Common myeloid progenitor, CD34-positive (primary cell): ENCODE results near the gene CALM1.
A peak's percentile ranks its signal among the peaks of the same experiment; 100 is the strongest.

ENCODE experiments used
- CTCF ChIA-PET: fragments of 350-600 bp; sonication (Branson Sonifier 250); formaldehyde crosslinking; loops from one replicate; lab custom pipeline; 2021; ENCODE audit warnings: antibody characterized with exemption; lab: Charles Lee
- POLR2A ChIA-PET: fragments of 350-600 bp; sonication (Branson Sonifier 250); formaldehyde crosslinking; loops from one replicate; lab custom pipeline; 2021; ENCODE audit warnings: antibody characterized with exemption; lab: Charles Lee
- DNase-seq, 3 donors: peaks; one replicate each; pipeline versions ENCODE4 v3.0.0 to v3.0.0-alpha.2; 2013
- H3K27ac ChIP-seq, 2 experiments: 1 replicate in 1 of 2; 2 replicates in 1 of 2; pipeline ENCODE4 v1.7.0; 2013; ENCODE audit warnings: inconsistent platforms in 2 of 2, low read length in 2 of 2, mild to moderate bottlenecking in 2 of 2, low read depth in 1 of 2, moderate library complexity in 1 of 2; ENCODE audit not compliant: severe bottlenecking in 2 of 2, insufficient read depth in 1 of 2, poor library complexity in 1 of 2
- H3K27me3 ChIP-seq, 5 experiments: replicated peaks in 2 of 5; 1 replicate in 3 of 5; 2 replicates in 2 of 5; pipeline versions ENCODE4 v1.6.1 to v1.7.0; 2013; ENCODE audit warnings: low read length in 4 of 5, mild to moderate bottlenecking in 2 of 5, moderate library complexity in 2 of 5, inconsistent platforms in 1 of 5; ENCODE audit not compliant: insufficient read depth in 5 of 5, control insufficient read depth in 4 of 5
- H3K36me3 ChIP-seq, 4 experiments: 1 replicate in 2 of 4; 2 replicates in 2 of 4; pipeline versions ENCODE4 v1.6.1 to v1.7.0; 2013; ENCODE audit warnings: low read length in 3 of 4, control low read depth in 1 of 4, mild to moderate bottlenecking in 1 of 4; ENCODE audit not compliant: control insufficient read depth in 4 of 4, insufficient read depth in 4 of 4
- H3K4me1 ChIP-seq, 4 experiments: 1 replicate in 3 of 4; 2 replicates in 1 of 4; pipeline versions ENCODE4 v1.6.1 to v1.7.1; 2013; ENCODE audit warnings: low read length in 3 of 4, mild to moderate bottlenecking in 3 of 4, control low read depth in 1 of 4, inconsistent platforms in 1 of 4, moderate library complexity in 1 of 4; ENCODE audit not compliant: control insufficient read depth in 4 of 4, insufficient read depth in 4 of 4; ENCODE audit errors: control extremely low read depth in 1 of 4
- H3K4me3 ChIP-seq, 7 experiments: 1 replicate in 4 of 7; 2 replicates in 3 of 7; pipeline versions ENCODE4 v1.5.1 to v1.7.0; 2013; ENCODE audit warnings: mild to moderate bottlenecking in 7 of 7, low read length in 6 of 7, moderate library complexity in 6 of 7, inconsistent platforms in 2 of 7, low read depth in 2 of 7, control low read depth in 1 of 7; ENCODE audit not compliant: insufficient read depth in 4 of 7, control insufficient read depth in 1 of 7; ENCODE audit errors: extremely low read depth in 1 of 7
- H3K9me3 ChIP-seq, 5 experiments: 1 replicate in 4 of 5; 2 replicates in 1 of 5; pipeline versions ENCODE4 v1.6.1 to v1.7.1; 2013; ENCODE audit warnings: low read length in 4 of 5, mild to moderate bottlenecking in 2 of 5, inconsistent platforms in 1 of 5, low read depth in 1 of 5, moderate library complexity in 1 of 5; ENCODE audit not compliant: control insufficient read depth in 4 of 5, insufficient read depth in 2 of 5; ENCODE audit errors: control extremely low read depth in 1 of 5
- WGBS: methylation state at CpG from one replicate; pipeline ENCODE4 v1.1.5; 2013; ENCODE audit not compliant: insufficient coverage; 5-methylcytosine and 5-hydroxymethylcytosine counted together

The CALM1 gene

GRCh38 chr14:90378249-90378648 lies 18.6 kb upstream of the CALM1 start:
- Histone ChIP-seq H3K4me1 (peaks cover 6 to 12% (median 8%) of the 10 kb centered on the region in 4 experiments), H3K9me3 (no peaks in the 10 kb centered on the region), H3K27ac (no peak overlapping the region), H3K4me3 (no peak overlapping the region), H3K27me3 (no peaks in the 10 kb centered on the region), H3K36me3 (no peaks in the 10 kb centered on the region)
- POLR2A ChIA-PET, result no interaction called here
- WGBS, result 100% methylated on average over 6 of the region's 6 CpGs
- DNase-seq, result no peak
- CTCF ChIA-PET, result no interaction called here

- no peak overlapping the region for H3K4me3 ChIP-seq
- ChIA-PET CTCF (no interaction called here), POLR2A (interaction anchor here (0.7 kb wide), 1 partner anchor 950 kb away, joined by 3 read pairs; no protein-coding TSS in a partner anchor)
- H3K9me3 ChIP-seq, result no peaks in the 10 kb centered on the region
- H3K4me1 ChIP-seq, result peaks cover 9 to 21% (median 15%) of the 10 kb centered on the region in 4 experiments
- H3K36me3 ChIP-seq, result no peaks in the 10 kb centered on the region
- DNase-seq, result no peak
- H3K27me3 ChIP-seq, result no peaks in the 10 kb centered on the region
- no peak overlapping the region for H3K27ac ChIP-seq
- WGBS, result no CpG with 5 or more reads among the region's 2 CpGs
Measured at GRCh38 chr14:90379106-90379505, 17.7 kb upstream of the CALM1 start.

GRCh38 chr14:90381011-90381786 lies 15.6 kb upstream of the CALM1 start:
- peak in 2 of 3 donors; percentile 29 to 56 for DNase-seq
- H3K4me1 ChIP-seq, result peaks cover 15 to 32% (median 25%) of the 10 kb centered on the region in 4 experiments
- H3K27me3 ChIP-seq, result no peaks in the 10 kb centered on the region
- H3K27ac ChIP-seq, result no peak overlapping the region
- 73% methylated on average over 3 of the region's 8 CpGs for WGBS
- POLR2A ChIA-PET, result interaction anchor here (3.6 kb wide), 1 partner anchor 16 kb away, joined by 40 read pairs; the partner anchor contains the start of gene CALM1
- CTCF ChIA-PET, result interaction anchor here (1.4 to 1.7 kb wide), 2 partner anchors 17 to 19 kb away, joined by 3 to 5 read pairs; no protein-coding TSS in a partner anchor
- no peaks in the 10 kb centered on the region for H3K36me3 ChIP-seq
- no peak overlapping the region for H3K4me3 ChIP-seq
- no peaks in the 10 kb centered on the region for H3K9me3 ChIP-seq

GRCh38 chr14:90381999-90382451 lies 14.8 kb upstream of the CALM1 start:
- no peaks in the 10 kb centered on the region for H3K9me3 ChIP-seq
- H3K36me3 ChIP-seq, result no peaks in the 10 kb centered on the region
- H3K4me1 ChIP-seq, result peaks cover 15 to 32% (median 25%) of the 10 kb centered on the region in 4 experiments
- H3K27me3 ChIP-seq, result no peaks in the 10 kb centered on the region
- ChIA-PET CTCF (interaction anchor here (1.0 to 2.3 kb wide), 6 partner anchors 15 to 52 kb away, joined by 3 to 8 read pairs (median 4); partner anchors contain the start of genes CALM1 and NRDE2), POLR2A (interaction anchor here (3.6 kb wide), 1 partner anchor 15 kb away, joined by 40 read pairs; the partner anchor contains the start of gene CALM1)
- peak overlapping the region in 6 of 7 experiments; percentile 74 to 98 (median 86) for H3K4me3 ChIP-seq
- H3K27ac ChIP-seq, result peak overlapping the region; percentile 99
- WGBS, result 52% methylated on average over 11 of the region's 13 CpGs
- DNase-seq, result no peak

GRCh38 chr14:90382491-90383125 lies 14.2 kb upstream of the CALM1 start:
- Histone ChIP-seq H3K27me3 (no peaks in the 10 kb centered on the region), H3K4me1 (peaks cover 15 to 32% (median 25%) of the 10 kb centered on the region in 4 experiments), H3K36me3 (no peaks in the 10 kb centered on the region), H3K4me3 (peak overlapping the region; percentile 56 to 98 (median 79)), H3K27ac (peak overlapping the region; percentile 99), H3K9me3 (no peaks in the 10 kb centered on the region)
- WGBS, result 0% methylated on average over 25 of the region's 34 CpGs
- ChIA-PET POLR2A (interaction anchor here (3.6 kb wide), 1 partner anchor 14 kb away, joined by 40 read pairs; the partner anchor contains the start of gene CALM1), CTCF (interaction anchor here (1.0 to 2.3 kb wide), 6 partner anchors 14 to 53 kb away, joined by 3 to 8 read pairs (median 4); partner anchors contain the start of genes CALM1 and NRDE2)
- DNase-seq, result peak; percentile 69 to 91 (median 91)

GRCh38 chr14:90383126-90383730 lies 13.6 kb upstream of the CALM1 start:
- POLR2A ChIA-PET, result interaction anchor here (3.6 kb wide), 1 partner anchor 14 kb away, joined by 40 read pairs; the partner anchor contains the start of gene CALM1
- Histone ChIP-seq H3K27me3 (no peaks in the 10 kb centered on the region), H3K9me3 (no peaks in the 10 kb centered on the region), H3K36me3 (no peaks in the 10 kb centered on the region), H3K4me3 (peak overlapping the region; percentile 56 to 98 (median 79)), H3K27ac (peak overlapping the region; percentile 99), H3K4me1 (peaks cover 15 to 32% (median 25%) of the 10 kb centered on the region in 4 experiments)
- whole genome bisulfite sequencing, result under 1% methylated on average over 62 of the region's 62 CpGs
- CTCF ChIA-PET, result interaction anchor here (1.0 to 2.3 kb wide), 6 partner anchors 14 to 54 kb away, joined by 3 to 12 read pairs (median 5); partner anchors contain the start of genes CALM1 and NRDE2
- peak; percentile 100 for DNase-seq
